PFSK-1 (cell line): ENCODE data around the gene KIF4A.

Source experiments
- FOXP2 ChIP-seq: optimal IDR thresholded peaks from 2 replicates; pipeline ENCODE3; 2011; ENCODE audit warnings: borderline replicate concordance, control low read depth, inconsistent platforms; ENCODE audit not compliant: insufficient read depth; ENCODE audit errors: extremely low read length, extremely low read depth
- POLR2AphosphoS5 ChIP-seq: IDR thresholded peaks from 2 replicates; pipeline ENCODE4 v1.6.1; 2012; ENCODE audit warnings: low read depth, mild to moderate bottlenecking, control low read depth, low read length, moderate library complexity
- REST ChIP-seq, 2 experiments: IDR thresholded peaks; 2 replicates each; pipeline versions ENCODE4 v1.6.1 to v1.8.0; 2011 to 2012; ENCODE audit warnings: low read depth in 2 of 2, low read length in 2 of 2, control low read depth in 1 of 2, inconsistent platforms in 1 of 2, mild to moderate bottlenecking in 1 of 2, moderate library complexity in 1 of 2; ENCODE audit not compliant: insufficient read depth in 1 of 2
- SIN3A ChIP-seq: IDR thresholded peaks from 2 replicates; pipeline ENCODE4 v1.6.1; 2012; ENCODE audit warnings: mild to moderate bottlenecking, low read length, moderate library complexity, borderline replicate concordance; ENCODE audit not compliant: insufficient read depth
- TAF1 ChIP-seq: IDR thresholded peaks from 2 replicates; pipeline ENCODE4 v1.6.1; 2012; ENCODE audit warnings: low read length, control low read depth, borderline replicate concordance; ENCODE audit not compliant: insufficient read depth

- TF ChIP-seq POLR2AphosphoS5 = no peak
- TF ChIP-seq REST (IDR thresholded peaks at IDR 0.05; ENCODE audit: insufficient read depth in 1 of 2, low read depth in 2 of 2, low read length in 2 of 2) = no peak
- TF ChIP-seq TAF1 = no peak
- no peak for TF ChIP-seq SIN3A
- TF ChIP-seq FOXP2 = no peak
These were observed 144.0 kb downstream of the KIF4A start for GRCh38 chrX:70433848-70434351.
